GM18505 (cell line): ENCODE results near the gene CCDC6.
A peak's percentile ranks its signal among the peaks of the same experiment; 100 is the strongest.

Source experiments
- ATAC-seq: cut with Tn5 transposase; IDR thresholded peaks from one replicate; pipeline ENCODE4 v1.9.1; 2021; ENCODE audit not compliant: unreplicated experiment
- POLR2A ChIP-seq: IDR thresholded peaks from 4 replicates; pipeline ENCODE4 v1.6.1; 2011; ENCODE audit warnings: borderline replicate concordance; ENCODE audit not compliant: insufficient read depth, insufficient read length; ENCODE audit errors: extremely low read depth

Gene CCDC6

GRCh38 chr10:59865101-59865500 lies 41.3 kb downstream of the CCDC6 start:
- ATAC-seq: peak; percentile 70
- no peak for TF ChIP-seq POLR2A

- TF ChIP-seq POLR2A: no peak
- no peak for ATAC-seq
These were observed 42.0 kb downstream of the CCDC6 start for GRCh38 chr10:59864141-59864962.

GRCh38 chr10:59859570-59859969 lies 46.8 kb downstream of the CCDC6 start:
- ATAC-seq: no peak

GRCh38 chr10:59857921-59858320 lies 48.4 kb downstream of the CCDC6 start:
- no peak for TF ChIP-seq POLR2A
- ATAC-seq: no peak

More at GRCh38 chr10:59859570-59859969, 46.8 kb downstream of the CCDC6 start:
- no peak for TF ChIP-seq POLR2A

- ATAC-seq: no peak
- TF ChIP-seq POLR2A: no peak
These were observed 49.3 kb downstream of the CCDC6 start for GRCh38 chr10:59857049-59857448.

- TF ChIP-seq POLR2A: no peak
- ATAC-seq: no peak
These were observed 50.3 kb downstream of the CCDC6 start for GRCh38 chr10:59856104-59856503.

- no peak for ATAC-seq
- no peak for TF ChIP-seq POLR2A
These were observed 51.8 kb downstream of the CCDC6 start for GRCh38 chr10:59854571-59854970.

- ATAC-seq: no peak
- no peak for TF ChIP-seq POLR2A
These were observed 53.7 kb downstream of the CCDC6 start for GRCh38 chr10:59852670-59853069.

- ATAC-seq: no peak
- TF ChIP-seq POLR2A: no peak
These were observed 54.5 kb downstream of the CCDC6 start for GRCh38 chr10:59851864-59852263.

GRCh38 chr10:59847888-59848287 lies 58.5 kb downstream of the CCDC6 start:
- ATAC-seq: no peak
- no peak for TF ChIP-seq POLR2A

- ATAC-seq: no peak
These were observed 59.0 kb downstream of the CCDC6 start for GRCh38 chr10:59847326-59847725.

GRCh38 chr10:59844436-59844835 lies 61.9 kb downstream of the CCDC6 start:
- no peak for ATAC-seq
- TF ChIP-seq POLR2A: no peak

More at GRCh38 chr10:59847326-59847725, 59.0 kb downstream of the CCDC6 start:
- TF ChIP-seq POLR2A: no peak

- no peak for TF ChIP-seq POLR2A
- no peak for ATAC-seq
These were observed 62.6 kb downstream of the CCDC6 start for GRCh38 chr10:59843748-59844147.

GRCh38 chr10:59839576-59839975 lies 66.8 kb downstream of the CCDC6 start:
- no peak for TF ChIP-seq POLR2A
- no peak for ATAC-seq

- no peak for ATAC-seq
- TF ChIP-seq POLR2A: no peak
These were observed 68.1 kb downstream of the CCDC6 start for GRCh38 chr10:59838085-59838789.

- ATAC-seq: no peak
- TF ChIP-seq POLR2A: no peak
These were observed 72.5 kb downstream of the CCDC6 start for GRCh38 chr10:59833810-59834209.
